Fibroblast of the aortic adventitia (primary cell): ENCODE results near the gene TSBP1. TPM values are rescaled to one million over a fixed set of nuclear protein-coding genes. Genes with fewer than 3 reads are reported as not detected.

Source experiments
- DNase-seq: peaks from one replicate; pipeline ENCODE4 v3.0.0-alpha.2; 2010; ENCODE audit warnings: low read depth
- H3K4me3 ChIP-seq: 2 replicates; pipeline ENCODE4 v1.5.1; 2011; ENCODE audit warnings: low read depth, mild to moderate bottlenecking, control low read depth, low read length, moderate library complexity
- total RNA-seq: library from RNA; depleted of rRNA; stranded (reverse); fragments of >200 nt; gene quantifications from 2 replicates; pipeline ENCODE4 v1.2.3, GENCODE V29; 2012; ENCODE audit warnings: low replicate concordance
- TF ChIP-seq, protein P1 (sequence below): IDR thresholded peaks from 2 replicates; pipeline ENCODE4 v1.5.1; 2011; ENCODE audit warnings: mild to moderate bottlenecking, low read length, control low read depth, inconsistent platforms; ENCODE audit not compliant: insufficient read depth

The TSBP1 gene
- total RNA-seq, 1 donor: not detected

DNA sequence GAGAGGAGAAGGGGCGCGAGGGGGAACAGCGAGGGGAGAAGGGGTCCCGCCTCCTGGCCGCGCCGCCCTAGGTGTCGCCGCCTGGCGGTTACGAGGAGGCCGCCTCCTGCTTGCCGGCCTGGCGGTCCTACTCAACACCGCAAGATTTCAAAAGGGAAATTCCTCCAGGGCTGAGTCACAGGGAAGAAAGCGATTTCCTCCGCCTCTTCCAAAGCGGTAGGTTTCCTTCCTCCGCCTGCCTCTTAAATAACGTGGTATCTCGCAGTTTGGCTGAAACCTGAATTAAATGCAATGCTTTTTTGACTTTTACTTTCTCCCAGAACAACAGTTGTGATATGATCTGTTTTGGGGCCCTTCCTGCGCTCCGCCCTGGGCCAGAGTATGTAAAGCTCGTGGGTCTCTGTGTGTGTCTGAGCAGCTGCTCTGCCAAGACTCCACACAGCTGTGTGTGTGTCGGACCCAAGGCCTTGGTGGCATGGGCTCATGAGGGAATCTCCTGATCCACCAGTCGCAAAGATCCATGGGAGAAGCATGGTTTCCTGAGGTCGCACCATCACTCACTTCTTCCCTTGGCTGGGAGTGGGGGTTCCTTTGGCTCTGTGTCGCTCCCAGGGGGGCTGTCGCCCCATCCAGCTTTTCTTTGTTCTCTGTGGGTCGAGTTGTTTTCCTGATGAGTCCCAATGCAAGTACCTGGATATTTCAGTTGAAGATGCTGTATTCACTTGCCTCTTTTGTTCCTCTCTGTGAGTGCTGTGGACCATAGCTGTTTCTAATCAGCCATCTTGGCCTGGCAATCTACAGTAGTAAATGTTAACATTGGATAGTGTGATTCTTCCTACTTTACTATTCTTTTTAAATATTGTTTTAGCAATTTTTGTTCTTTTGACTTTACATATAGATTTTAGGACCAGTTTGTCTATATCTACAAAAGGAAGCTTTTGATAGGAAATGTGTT is 116.2 kb downstream of the TSBP1 start:
- TF ChIP-seq, protein P1, sequence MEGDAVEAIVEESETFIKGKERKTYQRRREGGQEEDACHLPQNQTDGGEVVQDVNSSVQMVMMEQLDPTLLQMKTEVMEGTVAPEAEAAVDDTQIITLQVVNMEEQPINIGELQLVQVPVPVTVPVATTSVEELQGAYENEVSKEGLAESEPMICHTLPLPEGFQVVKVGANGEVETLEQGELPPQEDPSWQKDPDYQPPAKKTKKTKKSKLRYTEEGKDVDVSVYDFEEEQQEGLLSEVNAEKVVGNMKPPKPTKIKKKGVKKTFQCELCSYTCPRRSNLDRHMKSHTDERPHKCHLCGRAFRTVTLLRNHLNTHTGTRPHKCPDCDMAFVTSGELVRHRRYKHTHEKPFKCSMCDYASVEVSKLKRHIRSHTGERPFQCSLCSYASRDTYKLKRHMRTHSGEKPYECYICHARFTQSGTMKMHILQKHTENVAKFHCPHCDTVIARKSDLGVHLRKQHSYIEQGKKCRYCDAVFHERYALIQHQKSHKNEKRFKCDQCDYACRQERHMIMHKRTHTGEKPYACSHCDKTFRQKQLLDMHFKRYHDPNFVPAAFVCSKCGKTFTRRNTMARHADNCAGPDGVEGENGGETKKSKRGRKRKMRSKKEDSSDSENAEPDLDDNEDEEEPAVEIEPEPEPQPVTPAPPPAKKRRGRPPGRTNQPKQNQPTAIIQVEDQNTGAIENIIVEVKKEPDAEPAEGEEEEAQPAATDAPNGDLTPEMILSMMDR: peak; percentile 89
- peak; percentile 94 for DNase-seq
- peak overlapping the region; percentile 55 for H3K4me3 ChIP-seq

DNA sequence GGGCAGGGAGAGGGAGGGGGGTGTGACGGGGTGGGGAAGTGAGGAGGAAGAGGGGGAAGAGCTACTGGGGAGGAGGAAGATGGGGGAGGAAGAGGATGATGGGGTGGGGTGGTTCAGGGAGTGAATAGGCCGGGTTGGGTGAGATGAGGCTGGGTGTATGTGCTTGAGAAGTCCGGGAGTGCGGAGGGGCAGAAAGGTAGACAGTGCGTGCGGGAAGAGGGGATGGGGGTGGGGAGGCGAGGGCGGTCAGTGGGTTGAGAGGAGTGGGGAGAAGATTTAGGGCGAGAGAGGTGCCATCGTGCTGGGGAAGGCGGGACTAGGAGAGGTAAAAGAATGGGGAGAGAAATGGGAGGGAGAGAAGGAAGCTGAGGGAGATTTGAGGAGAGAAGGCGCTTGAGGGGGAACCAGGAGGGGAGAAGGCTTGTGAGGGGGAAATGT is 116.9 kb downstream of the TSBP1 start:
- TF ChIP-seq, protein P1: no peak
- peak overlapping the region; percentile 55 for H3K4me3 ChIP-seq
- DNase-seq: no peak

DNA sequence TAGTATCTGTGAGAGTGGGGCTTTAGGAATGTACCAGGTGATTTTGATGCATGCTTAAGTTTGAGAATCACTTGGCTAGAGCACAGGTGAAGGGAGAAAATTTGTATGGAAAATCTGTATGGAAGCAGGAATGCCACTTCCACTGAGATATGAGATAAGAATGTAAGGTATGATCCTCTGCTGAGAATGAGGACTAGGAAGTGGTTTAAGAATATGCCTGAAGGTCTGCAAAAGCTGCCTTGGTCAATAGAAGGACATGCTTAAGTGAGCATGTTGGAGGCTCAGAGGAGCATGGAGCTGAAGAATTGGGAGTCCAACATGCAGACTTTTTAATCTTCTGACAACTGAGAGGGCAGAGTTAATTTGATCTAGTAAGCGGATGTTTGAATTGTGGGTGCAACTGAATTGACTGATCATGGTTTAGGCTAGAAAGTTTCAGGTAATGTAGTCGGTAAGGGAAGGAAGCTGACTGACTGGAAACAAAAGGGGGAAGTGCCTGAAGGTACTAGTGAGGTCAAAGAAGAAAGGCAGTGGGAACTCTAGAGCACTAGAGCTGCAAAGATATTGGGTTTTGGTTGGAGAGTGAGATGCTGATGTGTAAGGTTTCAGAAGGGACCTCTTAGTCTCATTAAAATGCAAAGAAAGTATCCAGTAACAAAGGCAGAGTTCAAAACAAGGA is 119.2 kb downstream of the TSBP1 start:
- TF ChIP-seq, protein P1: no peak

DNA sequence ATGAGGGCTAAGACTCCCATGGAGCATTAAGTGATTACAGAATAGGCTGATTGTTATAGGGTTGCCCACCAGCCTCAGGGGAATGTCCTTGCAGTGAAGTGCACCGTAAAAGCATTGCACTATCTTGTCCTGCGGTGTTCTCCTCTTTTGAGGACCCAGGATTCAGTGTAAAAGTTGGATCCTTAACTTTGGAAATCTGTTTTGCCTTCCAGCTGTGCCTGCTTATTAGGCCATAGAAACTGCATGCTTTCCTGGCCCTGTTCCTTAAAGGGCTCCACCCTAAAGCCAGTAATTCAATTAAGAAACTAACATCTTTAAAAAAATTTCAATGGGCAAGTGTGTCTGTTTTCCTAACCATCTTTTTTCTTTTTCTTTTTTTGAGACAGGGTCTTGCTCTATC is 122.4 kb downstream of the TSBP1 start:
- TF ChIP-seq, protein P1: no peak
- no peak for DNase-seq
- H3K4me3 ChIP-seq: no peak overlapping the region

More for the DNA sequence above, 119.2 kb downstream of the TSBP1 start:
- H3K4me3 ChIP-seq: no peak overlapping the region
- no peak for DNase-seq

DNA sequence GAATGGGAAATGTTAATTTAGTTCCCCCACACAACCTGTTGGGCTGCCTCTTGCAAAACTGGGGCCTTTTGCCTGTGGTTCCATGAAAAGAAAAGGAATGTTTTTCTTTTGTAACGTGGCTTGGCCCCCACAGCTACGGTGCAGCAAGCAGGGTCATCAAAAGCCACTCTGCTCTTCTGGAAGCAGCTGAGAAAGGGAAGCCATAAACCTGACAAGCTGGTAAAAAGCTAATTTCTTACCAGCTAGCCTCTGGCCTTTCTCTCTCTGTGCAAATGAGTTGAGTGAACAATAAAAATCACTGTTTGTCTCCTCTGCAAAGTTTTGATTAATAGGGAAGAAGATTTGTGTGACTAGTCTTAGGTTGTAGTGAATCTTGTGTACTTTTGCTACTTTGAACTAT is 124.3 kb downstream of the TSBP1 start:
- no peak for DNase-seq
- TF ChIP-seq, protein P1: no peak
- H3K4me3 ChIP-seq: no peak overlapping the region

DNA sequence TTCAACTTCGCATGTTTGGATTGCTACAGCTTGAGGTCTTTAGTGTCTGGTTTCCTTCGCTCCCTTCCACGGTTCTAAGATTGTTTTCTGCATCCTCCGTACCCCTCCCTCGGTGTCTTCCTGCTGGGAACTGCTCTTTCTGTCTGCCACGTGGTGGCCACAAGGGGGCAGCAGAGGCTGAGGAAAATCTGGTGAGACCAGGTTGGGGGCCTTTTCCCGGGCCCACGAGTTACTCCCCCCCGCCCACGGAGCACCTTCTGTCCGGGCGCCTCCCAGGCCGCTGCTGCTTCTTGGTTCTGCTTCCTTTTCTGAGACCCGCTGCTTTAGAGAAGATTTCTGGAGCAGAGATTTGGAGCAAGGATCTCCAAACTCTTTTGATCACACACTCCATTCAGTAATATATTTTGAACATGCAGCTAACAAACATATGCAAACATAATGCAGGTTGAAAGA is 126.7 kb downstream of the TSBP1 start:
- peak; percentile 75 for DNase-seq
- TF ChIP-seq, protein P1: peak; percentile 92
- no peak overlapping the region for H3K4me3 ChIP-seq
